ENCODE measurements around the gene GNL1.
A peak's percentile ranks its signal among the peaks of the same experiment; 100 is the strongest.
"Not testable (repeated sequence)": the region's sequence is repeated elsewhere in the genome, so short reads cannot be mapped to it uniquely, and the experiment has no call there.

GNL1 gene

GRCh38 chr6:30529349-30529875 is 26.9 kb downstream of the GNL1 start:
- not testable (repeated sequence) for DNase-seq (ENCODE audit: low read depth)

- not testable (repeated sequence) for DNase-seq (ENCODE audit: low read depth)
These were observed 29.8 kb downstream of the GNL1 start for GRCh38 chr6:30526444-30526843.

GRCh38 chr6:30521952-30522351 is 34.3 kb downstream of the GNL1 start:
- DNase-seq (ENCODE audit: low read depth) = not testable (repeated sequence)

GRCh38 chr6:30521082-30521481 is 35.2 kb downstream of the GNL1 start:
- DNase-seq (ENCODE audit: low read depth) = not testable (repeated sequence)

GRCh38 chr6:30520522-30520921 is 35.8 kb downstream of the GNL1 start:
- no peak for DNase-seq (ENCODE audit: low read depth)

GRCh38 chr6:30518505-30519145 is 37.7 kb downstream of the GNL1 start:
- not testable (repeated sequence) for DNase-seq (ENCODE audit: low read depth)

- DNase-seq (ENCODE audit: low read depth) = not testable (repeated sequence)
These were observed 38.4 kb downstream of the GNL1 start for GRCh38 chr6:30517767-30518504.

- DNase-seq (ENCODE audit: low read depth) = not testable (repeated sequence)
These were observed 39.6 kb downstream of the GNL1 start for GRCh38 chr6:30516754-30517076.

GRCh38 chr6:30515944-30516753 is 40.1 kb downstream of the GNL1 start:
- DNase-seq (ENCODE audit: low read depth) = peak; percentile 73

- DNase-seq (ENCODE audit: low read depth) = no peak
These were observed 41.2 kb downstream of the GNL1 start for GRCh38 chr6:30515106-30515505.

GRCh38 chr6:30513451-30513850 is 42.8 kb downstream of the GNL1 start:
- no peak for DNase-seq (ENCODE audit: low read depth)

- no peak for DNase-seq (ENCODE audit: low read depth)
These were observed 45.1 kb downstream of the GNL1 start for GRCh38 chr6:30511169-30511546.

- no peak for DNase-seq (ENCODE audit: low read depth)
These were observed 45.7 kb downstream of the GNL1 start for GRCh38 chr6:30510419-30511168.

GRCh38 chr6:30508890-30509736 is 47.2 kb downstream of the GNL1 start:
- DNase-seq (ENCODE audit: low read depth) = no peak

- no peak for DNase-seq (ENCODE audit: low read depth)
These were observed 48.2 kb downstream of the GNL1 start for GRCh38 chr6:30507849-30508827.

- DNase-seq (ENCODE audit: low read depth) = no peak
These were observed 55.6 kb downstream of the GNL1 start for GRCh38 chr6:30500421-30501355.

- not testable (repeated sequence) for DNase-seq (ENCODE audit: low read depth)
These were observed 57.6 kb downstream of the GNL1 start for GRCh38 chr6:30498705-30499104.

- DNase-seq (ENCODE audit: low read depth) = no peak
These were observed 58.6 kb downstream of the GNL1 start for GRCh38 chr6:30497714-30498113.

GRCh38 chr6:30497261-30497599 is 59.1 kb downstream of the GNL1 start:
- DNase-seq (ENCODE audit: low read depth) = not testable (repeated sequence)
